Astrocyte (in vitro differentiated cells and primary cell): Measurements from ENCODE around the gene CLK4. TPM values are rescaled to one million over a fixed set of nuclear protein-coding genes. Genes with fewer than 3 reads are reported as not detected.

Experiments used
- DNase-seq: peaks from one replicate; pipeline ENCODE4 v3.0.0-alpha.2; 2010; ENCODE audit warnings: low read depth
- FAIRE-seq: peaks from 2 replicates; lab custom pipeline; 2011; peaks lifted over from hg19 to GRCh38; lab: Jason Lieb, UNC
- H2AFZ ChIP-seq: 2 replicates; pipeline ENCODE4 v1.6.0; 2012; ENCODE audit warnings: low read depth, low read length, inconsistent platforms
- H3K27ac ChIP-seq: 2 replicates; pipeline ENCODE4 v1.5.1; 2011; ENCODE audit warnings: low read depth, low read length, inconsistent platforms
- H3K27me3 ChIP-seq: 2 replicates; pipeline ENCODE4 v1.6.0; 2011; ENCODE audit warnings: low read length, inconsistent platforms; ENCODE audit not compliant: insufficient read depth
- H3K36me3 ChIP-seq: 2 replicates; pipeline ENCODE4 v1.5.1; 2011; ENCODE audit warnings: low read length, inconsistent platforms; ENCODE audit not compliant: insufficient read depth
- H3K4me1 ChIP-seq: 2 replicates; pipeline ENCODE4 v1.5.1; 2011; ENCODE audit warnings: low read length, inconsistent platforms; ENCODE audit not compliant: insufficient read depth
- H3K4me2 ChIP-seq: 2 replicates; pipeline ENCODE4 v1.6.0; 2012; ENCODE audit warnings: low read length, inconsistent platforms
- H3K4me3 ChIP-seq: 2 replicates; pipeline ENCODE4 v1.5.1; 2011; ENCODE audit warnings: low read depth, mild to moderate bottlenecking, low read length, inconsistent platforms; ENCODE audit not compliant: insufficient read depth
- H3K79me2 ChIP-seq: 2 replicates; pipeline ENCODE4 v1.6.0; 2012; ENCODE audit warnings: mild to moderate bottlenecking, low read length, inconsistent platforms; ENCODE audit not compliant: insufficient read depth
- H3K9ac ChIP-seq: 2 replicates; pipeline ENCODE4 v1.6.0; 2012; ENCODE audit warnings: mild to moderate bottlenecking, low read length, inconsistent platforms
- H3K9me3 ChIP-seq: 2 replicates; pipeline ENCODE4 v1.5.1; 2012; ENCODE audit warnings: low read depth, mild to moderate bottlenecking, low read length, inconsistent platforms; ENCODE audit not compliant: insufficient read depth
- H4K20me1 ChIP-seq: 2 replicates; pipeline ENCODE4 v1.6.0; 2012; ENCODE audit warnings: low read length, inconsistent platforms; ENCODE audit not compliant: insufficient read depth
- H3K27ac Mint-ChIP-seq: one replicate; pipeline ENCODE4 v1.8.0; 2021; ENCODE audit warnings: mild to moderate bottlenecking, mixed read lengths; ENCODE audit not compliant: unreplicated experiment
- H3K27me3 Mint-ChIP-seq: one replicate; pipeline ENCODE4 v1.8.0; 2021; ENCODE audit warnings: low read depth, mixed read lengths; ENCODE audit not compliant: unreplicated experiment
- H3K36me3 Mint-ChIP-seq: one replicate; pipeline ENCODE4 v1.8.0; 2021; ENCODE audit warnings: low read depth, mixed read lengths; ENCODE audit not compliant: unreplicated experiment
- H3K4me1 Mint-ChIP-seq: one replicate; pipeline ENCODE4 v1.8.0; 2021; ENCODE audit warnings: low read depth, mixed read lengths; ENCODE audit not compliant: unreplicated experiment
- H3K4me3 Mint-ChIP-seq: one replicate; pipeline ENCODE4 v1.8.0; 2021; ENCODE audit warnings: mild to moderate bottlenecking, moderate library complexity, mixed read lengths; ENCODE audit not compliant: unreplicated experiment
- H3K9me3 Mint-ChIP-seq: one replicate; pipeline ENCODE4 v1.8.0; 2021; ENCODE audit warnings: mild to moderate bottlenecking, mixed read lengths; ENCODE audit not compliant: unreplicated experiment
- CTCF ChIP-seq: IDR thresholded peaks from 2 replicates; pipeline ENCODE4 v1.5.1; 2011; ENCODE audit warnings: low read depth, mild to moderate bottlenecking, inconsistent platforms, low read length, moderate library complexity; ENCODE audit not compliant: insufficient read depth
- EZH2 ChIP-seq: IDR thresholded peaks from 2 replicates; pipeline ENCODE4 v1.6.1; 2012; ENCODE audit warnings: mild to moderate bottlenecking, low read length, inconsistent platforms; ENCODE audit not compliant: insufficient read depth
- total RNA-seq: library from RNA; stranded (reverse); gene quantifications from 2 replicates; pipeline ENCODE4 v1.2.1, GENCODE V29; 2021

CLK4 gene
- total RNA-seq, 1 donor from 2014 or later: 16.5 TPM

- Histone ChIP-seq H3K4me3 (no peak overlapping the region), H3K9me3 (no peaks in the 10 kb centered on the region), H3K27me3 (no peaks in the 10 kb centered on the region), H3K4me2 (no peak overlapping the region), H3K79me2 (peaks cover 13% of the 10 kb centered on the region), H3K36me3 (no peaks in the 10 kb centered on the region), H3K4me1 (no peaks in the 10 kb centered on the region), H3K27ac (no peak overlapping the region), H2AFZ (no peak overlapping the region), H4K20me1 (peaks cover 7% of the 10 kb centered on the region), H3K9ac (no peak overlapping the region)
- H3K4me3 Mint-ChIP-seq: no peak overlapping the region
- peak; percentile 22 for DNase-seq
- H3K4me1 Mint-ChIP-seq: peaks cover 8% of the 10 kb centered on the region
- TF ChIP-seq CTCF (no peak), EZH2 (no peak)
- H3K36me3 Mint-ChIP-seq: no peaks in the 10 kb centered on the region
- peaks cover 4% of the 10 kb centered on the region for H3K9me3 Mint-ChIP-seq
- no peak for FAIRE-seq
- no peak overlapping the region for H3K27ac Mint-ChIP-seq
- H3K27me3 Mint-ChIP-seq: peaks cover 8% of the 10 kb centered on the region
These were observed 3.7 kb upstream of the CLK4 start for GRCh38 chr5:178630475-178630930.

GRCh38 chr5:178627259-178627598 is 379 bp upstream of the CLK4 start:
- no peaks in the 10 kb centered on the region for H3K36me3 Mint-ChIP-seq
- peaks cover 9% of the 10 kb centered on the region for H3K4me1 Mint-ChIP-seq
- Histone ChIP-seq H3K79me2 (peaks cover 46% of the 10 kb centered on the region), H3K4me1 (peaks cover 4% of the 10 kb centered on the region), H4K20me1 (peaks cover 35% of the 10 kb centered on the region), H3K27me3 (no peaks in the 10 kb centered on the region), H3K4me3 (peak overlapping the region; percentile 65), H3K9ac (peak overlapping the region; percentile 97), H3K27ac (peak overlapping the region; percentile 64), H2AFZ (peak overlapping the region; percentile 92), H3K9me3 (no peaks in the 10 kb centered on the region), H3K4me2 (peak overlapping the region; percentile 82), H3K36me3 (peaks cover 7% of the 10 kb centered on the region)
- H3K9me3 Mint-ChIP-seq: no peaks in the 10 kb centered on the region
- DNase-seq (no peak), FAIRE-seq (no peak)
- H3K4me3 Mint-ChIP-seq: peak overlapping the region; percentile 67
- H3K27ac Mint-ChIP-seq: peak overlapping the region; percentile 60
- no peaks in the 10 kb centered on the region for H3K27me3 Mint-ChIP-seq
- no peak for TF ChIP-seq EZH2
- no peak for TF ChIP-seq CTCF

- H3K36me3 ChIP-seq: peaks cover 15% of the 10 kb centered on the region
- H3K9me3 ChIP-seq: no peaks in the 10 kb centered on the region
- H3K27ac ChIP-seq: peak overlapping the region; percentile 98
- peaks cover 4% of the 10 kb centered on the region for H3K4me1 ChIP-seq
- H3K4me1 Mint-ChIP-seq: peaks cover 9% of the 10 kb centered on the region
- peak overlapping the region; percentile 97 for H3K9ac ChIP-seq
- no peaks in the 10 kb centered on the region for H3K27me3 ChIP-seq
- H2AFZ ChIP-seq: peak overlapping the region; percentile 6
- H3K4me3 Mint-ChIP-seq: peak overlapping the region; percentile 87
- DNase-seq: peak; percentile 46
- H4K20me1 ChIP-seq: peaks cover 38% of the 10 kb centered on the region
- H3K27me3 Mint-ChIP-seq: no peaks in the 10 kb centered on the region
- H3K4me2 ChIP-seq: peak overlapping the region; percentile 88
- FAIRE-seq: no peak
- TF ChIP-seq EZH2 (no peak), CTCF (no peak)
- peaks cover 2% of the 10 kb centered on the region for H3K36me3 Mint-ChIP-seq
- peak overlapping the region; percentile 92 for H3K4me3 ChIP-seq
- H3K9me3 Mint-ChIP-seq: no peaks in the 10 kb centered on the region
- peak overlapping the region; percentile 86 for H3K27ac Mint-ChIP-seq
- H3K79me2 ChIP-seq: peaks cover 58% of the 10 kb centered on the region
These were observed 969 bp downstream of the CLK4 start for GRCh38 chr5:178625679-178626483.
